Measurements from ENCODE around the gene AASS.

DNA sequence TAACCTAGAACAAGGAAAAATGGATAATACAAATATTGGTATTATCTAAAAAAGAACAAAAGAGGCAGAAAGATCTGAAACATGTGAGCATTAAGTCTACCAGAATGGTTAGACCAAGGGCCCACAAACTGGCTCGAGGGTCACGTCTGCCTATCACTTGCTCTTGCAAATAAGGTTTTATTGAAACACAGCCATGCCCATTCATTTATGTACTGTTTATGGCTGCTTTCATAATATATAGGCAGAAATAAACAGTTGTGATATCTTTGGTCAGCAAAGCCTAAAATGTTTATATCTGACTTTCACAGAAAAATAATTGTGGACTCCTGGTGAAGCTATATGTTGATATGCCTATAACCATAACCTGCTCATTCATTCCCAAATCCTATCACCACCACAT is 71.8 kb downstream of the AASS start:
- no peak for TF ChIP-seq CEBPB (IDR thresholded peaks at IDR 0.05)
- TF ChIP-seq, protein P1, sequence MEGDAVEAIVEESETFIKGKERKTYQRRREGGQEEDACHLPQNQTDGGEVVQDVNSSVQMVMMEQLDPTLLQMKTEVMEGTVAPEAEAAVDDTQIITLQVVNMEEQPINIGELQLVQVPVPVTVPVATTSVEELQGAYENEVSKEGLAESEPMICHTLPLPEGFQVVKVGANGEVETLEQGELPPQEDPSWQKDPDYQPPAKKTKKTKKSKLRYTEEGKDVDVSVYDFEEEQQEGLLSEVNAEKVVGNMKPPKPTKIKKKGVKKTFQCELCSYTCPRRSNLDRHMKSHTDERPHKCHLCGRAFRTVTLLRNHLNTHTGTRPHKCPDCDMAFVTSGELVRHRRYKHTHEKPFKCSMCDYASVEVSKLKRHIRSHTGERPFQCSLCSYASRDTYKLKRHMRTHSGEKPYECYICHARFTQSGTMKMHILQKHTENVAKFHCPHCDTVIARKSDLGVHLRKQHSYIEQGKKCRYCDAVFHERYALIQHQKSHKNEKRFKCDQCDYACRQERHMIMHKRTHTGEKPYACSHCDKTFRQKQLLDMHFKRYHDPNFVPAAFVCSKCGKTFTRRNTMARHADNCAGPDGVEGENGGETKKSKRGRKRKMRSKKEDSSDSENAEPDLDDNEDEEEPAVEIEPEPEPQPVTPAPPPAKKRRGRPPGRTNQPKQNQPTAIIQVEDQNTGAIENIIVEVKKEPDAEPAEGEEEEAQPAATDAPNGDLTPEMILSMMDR (IDR thresholded peaks at IDR 0.05), result no peak
- TF ChIP-seq CHD4 (IDR thresholded peaks at IDR 0.05; ENCODE audit: borderline replicate concordance), result no peak
- TF ChIP-seq EP300 (IDR thresholded peaks at IDR 0.05), result no peak
- TF ChIP-seq SMC3 (IDR thresholded peaks at IDR 0.05), result no peak
- TF ChIP-seq, protein P2, sequence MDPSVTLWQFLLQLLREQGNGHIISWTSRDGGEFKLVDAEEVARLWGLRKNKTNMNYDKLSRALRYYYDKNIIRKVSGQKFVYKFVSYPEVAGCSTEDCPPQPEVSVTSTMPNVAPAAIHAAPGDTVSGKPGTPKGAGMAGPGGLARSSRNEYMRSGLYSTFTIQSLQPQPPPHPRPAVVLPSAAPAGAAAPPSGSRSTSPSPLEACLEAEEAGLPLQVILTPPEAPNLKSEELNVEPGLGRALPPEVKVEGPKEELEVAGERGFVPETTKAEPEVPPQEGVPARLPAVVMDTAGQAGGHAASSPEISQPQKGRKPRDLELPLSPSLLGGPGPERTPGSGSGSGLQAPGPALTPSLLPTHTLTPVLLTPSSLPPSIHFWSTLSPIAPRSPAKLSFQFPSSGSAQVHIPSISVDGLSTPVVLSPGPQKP (IDR thresholded peaks at IDR 0.05; ENCODE audit: low read depth, low read length), result no peak
- TF ChIP-seq, protein P3, sequence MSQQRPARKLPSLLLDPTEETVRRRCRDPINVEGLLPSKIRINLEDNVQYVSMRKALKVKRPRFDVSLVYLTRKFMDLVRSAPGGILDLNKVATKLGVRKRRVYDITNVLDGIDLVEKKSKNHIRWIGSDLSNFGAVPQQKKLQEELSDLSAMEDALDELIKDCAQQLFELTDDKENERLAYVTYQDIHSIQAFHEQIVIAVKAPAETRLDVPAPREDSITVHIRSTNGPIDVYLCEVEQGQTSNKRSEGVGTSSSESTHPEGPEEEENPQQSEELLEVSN (IDR thresholded peaks at IDR 0.05; ENCODE audit: borderline replicate concordance, low read depth), result no peak
- no peak for TF ChIP-seq RAD21 (conservative IDR thresholded peaks at IDR 0.05 in 1 of 2, IDR thresholded peaks at IDR 0.05 in 1 of 2)
- no peak for TF ChIP-seq POLR2A (IDR thresholded peaks at IDR 0.05; ENCODE audit: low read length)
- no peak for TF ChIP-seq ZFP36 (IDR thresholded peaks at IDR 0.05; ENCODE audit: borderline replicate concordance, partially characterized antibody)
- TF ChIP-seq RNF2 (IDR thresholded peaks at IDR 0.05; ENCODE audit: borderline replicate concordance, low read depth), result no peak
- TF ChIP-seq FOSL2 (IDR thresholded peaks at IDR 0.05), result no peak
- no peak for TF ChIP-seq FOSL2 (CRISPR knock-in tag; IDR thresholded peaks at IDR 0.05)
- no peak for TF ChIP-seq PHF8 (IDR thresholded peaks at IDR 0.05; ENCODE audit: borderline replicate concordance, low read depth)

Measured in A549 (cell line).